Upper lobe of left lung (tissue), 6 donors: Measurements from ENCODE around the gene FKBP6. TPM values are rescaled to one million over a fixed set of nuclear protein-coding genes. Genes with fewer than 3 reads are reported as not detected.
"Not testable (repeated sequence)": the region's sequence is repeated elsewhere in the genome, so short reads cannot be mapped to it uniquely, and the experiment has no call there.

Experiments
- ATAC-seq, 2 donors: fragments of 200-7000 bp; cut with Tn5 transposase; one replicate each; pipeline ENCODE4 v1.9.1; 2022; ENCODE audit warnings: mild to moderate bottlenecking in 2 of 2, moderate library complexity in 2 of 2; ENCODE audit not compliant: low FRiP score in 2 of 2
- DNase-seq, 2 donors: peaks; one replicate each; pipeline ENCODE4 v3.0.0-alpha.2; 2019 to 2020
- H3K27ac ChIP-seq, 4 donors: fragments of 200-600 bp; sonication (generic); one replicate each; pipeline ENCODE4 v1.5.1; 2016 to 2019
- H3K27me3 ChIP-seq, 4 donors: fragments of 200-600 bp; sonication (generic); one replicate each; pipeline ENCODE4 v1.5.1; 2017 to 2019
- H3K36me3 ChIP-seq, 4 donors: fragments of 200-600 bp; sonication (generic); one replicate each; pipeline ENCODE4 v1.5.1; 2016 to 2019
- H3K4me1 ChIP-seq, 4 donors: fragments of 200-600 bp; sonication (generic); one replicate each; pipeline ENCODE4 v1.5.1; 2018 to 2019
- H3K4me3 ChIP-seq, 4 donors: fragments of 200-600 bp; sonication (generic); one replicate each; pipeline ENCODE4 v1.5.1; 2017 to 2019; ENCODE audit warnings: mild to moderate bottlenecking in 2 of 4, moderate library complexity in 1 of 4
- H3K9me3 ChIP-seq, 4 donors: fragments of 200-600 bp; sonication (generic); one replicate each; pipeline ENCODE4 v1.5.1; 2018 to 2019
- EP300 ChIP-seq, 4 donors: sonication (generic); formaldehyde crosslinking; IDR thresholded peaks; one replicate each; pipeline ENCODE4 v1.5.1; 2017; ENCODE audit warnings: antibody characterized with exemption in 4 of 4, control low read depth in 2 of 4
- POLR2A ChIP-seq, 4 donors: fragments of 450-650 bp; IDR thresholded peaks; one replicate each; pipeline ENCODE4 v1.5.1; 2016 to 2017; ENCODE audit warnings: antibody characterized with exemption in 4 of 4, mild to moderate bottlenecking in 2 of 4
- POLR2AphosphoS5 ChIP-seq, 2 donors: sonication (generic); formaldehyde crosslinking; IDR thresholded peaks; one replicate each; pipeline ENCODE4 v1.5.1; 2017; ENCODE audit warnings: antibody characterized with exemption in 2 of 2
- WGBS, 2 donors: methylation state at CpG; one replicate each; pipeline ENCODE4 v1.1.5; 2017 to 2018; 5-methylcytosine and 5-hydroxymethylcytosine counted together
- total RNA-seq, 6 donors: library from RNA; depleted of rRNA in 4 of 6; stranded (reverse); fragments of >200 nt in 4 of 6; gene quantifications; one replicate each; pipeline versions ENCODE4 v1.1.0 to v1.2.1, GENCODE V29; 2016 to 2021
- TF ChIP-seq, protein P1 (sequence below), 6 experiments: fragments of 450-650 bp in 4 of 6; fragments of 200-600 bp in 2 of 6; sonication (generic) in 2 of 6; IDR thresholded peaks; one replicate each; pipeline ENCODE4 v1.5.1; 2016 to 2019; ENCODE audit warnings: antibody characterized with exemption in 6 of 6
- donor health status: DM: no; HTN: no; CAD: no; lungs with moderate emphysema.
- donor health status: DM: no; HTN: yes; CAD: no; lungs with severe emphysema.

FKBP6 gene
- total RNA-seq, 6 donors from 2014 or later = 0.30 TPM; not detected in 5

DNA sequence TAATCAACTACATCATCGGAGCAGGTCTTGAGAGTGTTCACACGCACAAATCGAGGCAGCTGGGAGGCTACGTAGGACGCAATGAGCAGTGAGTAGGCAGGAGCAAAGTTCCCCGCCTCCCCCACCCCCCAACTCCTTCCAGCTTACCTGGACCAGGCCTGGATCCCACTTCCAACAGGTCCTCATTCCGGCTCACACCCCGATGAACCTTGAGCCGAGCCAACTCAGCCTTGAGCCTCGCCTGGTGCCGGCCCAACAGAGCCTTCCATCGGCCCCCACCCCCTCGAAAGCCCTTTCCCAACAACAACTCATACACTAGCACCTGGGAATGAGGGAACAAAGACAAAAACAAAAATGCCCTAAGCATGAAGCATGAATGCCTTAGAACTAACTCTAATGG, 20.5 kb upstream of the FKBP6 start:
- ATAC-seq (no peak), DNase-seq (no peak)
- Histone ChIP-seq H3K4me3 (peak overlapping the region in 1 of 4 donors; percentile 98), H3K27me3 (no peaks in the 10 kb centered on the region), H3K27ac (no peak overlapping the region), H3K36me3 (peaks cover 4 to 39% (median 33%) of the 10 kb centered on the region in 4 donors), H3K4me1 (peaks cover 8 to 24% (median 14%) of the 10 kb centered on the region in 4 donors), H3K9me3 (no peaks in the 10 kb centered on the region)
- 94% methylated on average over 13 of the region's 13 CpGs for WGBS, 2 donors
- TF ChIP-seq, protein P1, sequence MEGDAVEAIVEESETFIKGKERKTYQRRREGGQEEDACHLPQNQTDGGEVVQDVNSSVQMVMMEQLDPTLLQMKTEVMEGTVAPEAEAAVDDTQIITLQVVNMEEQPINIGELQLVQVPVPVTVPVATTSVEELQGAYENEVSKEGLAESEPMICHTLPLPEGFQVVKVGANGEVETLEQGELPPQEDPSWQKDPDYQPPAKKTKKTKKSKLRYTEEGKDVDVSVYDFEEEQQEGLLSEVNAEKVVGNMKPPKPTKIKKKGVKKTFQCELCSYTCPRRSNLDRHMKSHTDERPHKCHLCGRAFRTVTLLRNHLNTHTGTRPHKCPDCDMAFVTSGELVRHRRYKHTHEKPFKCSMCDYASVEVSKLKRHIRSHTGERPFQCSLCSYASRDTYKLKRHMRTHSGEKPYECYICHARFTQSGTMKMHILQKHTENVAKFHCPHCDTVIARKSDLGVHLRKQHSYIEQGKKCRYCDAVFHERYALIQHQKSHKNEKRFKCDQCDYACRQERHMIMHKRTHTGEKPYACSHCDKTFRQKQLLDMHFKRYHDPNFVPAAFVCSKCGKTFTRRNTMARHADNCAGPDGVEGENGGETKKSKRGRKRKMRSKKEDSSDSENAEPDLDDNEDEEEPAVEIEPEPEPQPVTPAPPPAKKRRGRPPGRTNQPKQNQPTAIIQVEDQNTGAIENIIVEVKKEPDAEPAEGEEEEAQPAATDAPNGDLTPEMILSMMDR (IDR thresholded peaks at IDR 0.05) = no peak
- TF ChIP-seq EP300 (IDR thresholded peaks at IDR 0.05) = no peak

DNA sequence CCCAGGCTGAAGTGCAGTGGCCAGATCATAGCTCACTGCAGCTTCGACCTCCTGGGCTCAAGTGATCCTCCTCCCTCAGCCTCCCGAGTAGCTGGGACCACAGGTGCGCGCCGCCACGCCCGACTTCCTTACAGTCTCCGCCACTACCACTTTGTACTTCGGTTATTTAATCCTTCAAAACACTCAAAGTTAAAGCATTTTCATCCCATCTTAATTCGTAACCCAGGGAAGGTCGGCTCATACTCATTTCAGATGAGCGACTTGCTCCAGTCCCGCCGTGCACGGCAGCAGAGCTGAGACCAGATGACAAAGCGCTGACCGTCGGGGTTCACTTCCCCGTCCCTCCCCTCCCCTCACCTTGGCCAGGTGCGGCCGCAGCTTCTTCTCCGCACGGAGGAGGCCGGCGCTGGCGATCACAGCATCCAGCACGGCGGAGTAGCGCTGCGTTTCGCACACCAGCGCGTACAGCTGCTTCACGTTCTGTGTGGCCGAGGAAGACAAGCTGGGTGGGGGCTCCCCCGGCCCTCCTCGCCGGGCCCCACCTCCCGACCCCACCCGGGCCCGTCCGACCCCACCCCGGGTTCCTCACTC, 19.8 kb upstream of the FKBP6 start:
- WGBS, 2 donors = 15 to 26% methylated on average over 25 to 37 of the region's 43 CpGs

DNA sequence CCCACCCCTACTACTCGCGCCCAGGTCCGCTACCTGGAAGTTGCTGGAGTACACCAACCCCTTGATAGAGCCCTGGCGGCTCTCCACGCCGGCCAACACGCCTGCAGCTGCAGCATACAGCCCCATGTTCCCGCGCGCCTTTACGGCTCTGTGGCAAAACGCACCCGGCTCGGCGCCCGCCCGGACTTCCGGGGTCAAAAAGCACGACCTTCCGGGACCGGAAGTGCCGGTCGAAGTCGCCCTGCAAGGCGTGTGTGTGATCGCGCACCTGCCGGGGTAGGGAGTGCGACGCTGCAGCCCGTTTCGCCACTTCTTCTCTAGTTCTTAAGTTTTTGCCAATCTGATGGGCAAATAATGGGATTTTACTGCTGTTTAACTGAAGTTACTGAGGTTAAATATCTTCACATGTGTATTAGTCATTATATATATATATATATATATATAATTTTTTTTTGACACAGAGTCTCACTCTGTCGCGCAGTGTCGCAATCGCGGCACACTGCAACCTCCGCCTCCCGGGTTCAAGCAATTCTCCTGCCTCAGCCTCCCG, 19.2 kb upstream of the FKBP6 start, which contains the start of gene NSUN5:
Gene NSUN5 (minus strand): TSS at position 162 of the 550 bp plus-strand sequence. CDS start 36 bp downstream, at position 126.
- ATAC-seq (peak; percentile 93 to 96), DNase-seq (peak; percentile 93 to 97)
- TF ChIP-seq EP300 (IDR thresholded peaks at IDR 0.05) (peak in 1 of 4 donors; percentile 8), POLR2AphosphoS5 (IDR thresholded peaks at IDR 0.05) (peak; percentile 82), POLR2A (IDR thresholded peaks at IDR 0.05) (peak in 1 of 4 donors; percentile 78)
- TF ChIP-seq, protein P1 (IDR thresholded peaks at IDR 0.05) = no peak
- Histone ChIP-seq H3K27ac (peak within 1 kb of the TSS; percentile 60 to 86 (median 81)), H3K4me3 (peak within 1 kb of the TSS; percentile 69 to 98 (median 84)), H3K4me1 (peaks cover 8 to 24% (median 14%) of the 10 kb centered on the region in 4 donors), H3K9me3 (no peaks in the 10 kb centered on the region), H3K36me3 (peaks cover 2 to 29% (median 23%) of the 10 kb centered on the region in 4 donors), H3K27me3 (no peaks in the 10 kb centered on the region)
- WGBS, 2 donors = 19 to 35% methylated on average over 18 to 35 of the region's 40 CpGs

More for the DNA sequence above, 19.8 kb upstream of the FKBP6 start:
- Histone ChIP-seq H3K9me3 (no peaks in the 10 kb centered on the region), H3K4me1 (peaks cover 8 to 24% (median 14%) of the 10 kb centered on the region in 4 donors), H3K27me3 (no peaks in the 10 kb centered on the region), H3K4me3 (peak overlapping the region; percentile 69 to 98 (median 84)), H3K36me3 (peaks cover 4 to 35% (median 29%) of the 10 kb centered on the region in 4 donors), H3K27ac (peak overlapping the region; percentile 60 to 86 (median 81))
- peak; percentile 52 to 53 for ATAC-seq
- no peak for TF ChIP-seq POLR2A (IDR thresholded peaks at IDR 0.05)
- TF ChIP-seq POLR2AphosphoS5 (IDR thresholded peaks at IDR 0.05) = no peak
- TF ChIP-seq EP300 (IDR thresholded peaks at IDR 0.05) = no peak
- peak in 1 of 2 donors; percentile 80 for DNase-seq

DNA sequence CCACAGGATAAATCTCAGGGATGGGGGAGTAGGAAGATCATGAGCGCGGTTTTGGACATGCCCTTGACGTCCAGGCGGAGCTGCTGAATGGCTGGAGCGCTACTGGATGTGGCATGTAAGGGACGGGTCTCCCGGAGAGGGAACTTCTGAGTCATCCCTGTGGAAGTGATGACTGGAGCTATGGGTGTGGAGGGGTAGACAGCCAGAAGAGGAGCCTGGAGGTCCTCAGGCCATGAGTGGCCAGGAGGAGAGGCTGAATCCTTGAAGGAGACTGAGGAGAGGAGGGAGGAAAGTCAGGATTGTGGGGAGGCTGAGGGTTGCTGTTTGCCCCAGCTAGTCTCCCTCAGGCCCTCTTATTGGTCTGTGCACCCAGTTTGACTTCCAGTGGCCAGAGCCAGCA, 16.5 kb upstream of the FKBP6 start:
- H3K36me3 ChIP-seq, ATAC-seq, H3K4me3 ChIP-seq, H3K9me3 ChIP-seq, H3K27me3 ChIP-seq, DNase-seq, H3K27ac ChIP-seq: not testable (repeated sequence)
- 93 to 95% methylated on average over 5 to 7 of the region's 7 CpGs for WGBS, 2 donors
- peaks cover 8 to 24% (median 14%) of the 10 kb centered on the region in 4 donors for H3K4me1 ChIP-seq

DNA sequence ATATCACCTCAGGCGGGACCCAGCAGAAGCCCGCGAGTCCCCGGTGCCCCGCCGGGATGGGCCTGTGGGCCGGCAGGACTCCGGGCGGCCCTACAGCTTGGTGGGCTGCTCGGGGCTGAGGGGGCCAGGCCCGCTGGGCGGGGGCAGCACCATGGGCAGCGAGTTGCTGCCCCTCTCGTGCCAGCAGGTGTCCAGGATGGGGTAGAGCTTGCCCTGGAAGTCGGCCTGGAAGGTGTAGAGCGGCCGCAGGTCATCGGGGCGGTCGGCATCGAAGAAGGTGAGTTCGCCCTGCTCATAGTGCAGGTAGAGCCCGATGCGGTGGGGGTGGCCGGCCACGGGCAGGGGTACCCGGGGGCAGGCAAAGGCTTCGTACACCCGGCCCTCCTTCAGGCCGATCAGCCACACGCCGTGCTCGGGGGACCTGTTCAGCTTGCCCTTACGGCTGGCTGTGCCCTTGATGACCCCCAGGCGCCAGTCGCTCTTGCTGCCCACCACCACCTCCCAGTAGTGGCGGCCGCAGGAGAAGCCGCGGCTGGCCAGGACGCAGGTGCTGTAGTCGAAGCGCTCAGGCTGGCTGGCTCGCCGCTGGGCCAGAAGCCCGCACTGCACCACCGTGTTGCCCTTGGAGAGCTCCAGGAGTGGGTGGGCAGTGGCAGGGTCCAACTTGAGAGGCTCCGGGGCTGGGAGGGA, 15.0 kb upstream of the FKBP6 start:
- Histone ChIP-seq H3K27ac (no peak overlapping the region), H3K4me1 (peaks cover 5 to 13% (median 10%) of the 10 kb centered on the region in 4 donors), H3K4me3 (no peak overlapping the region), H3K9me3 (no peaks in the 10 kb centered on the region), H3K36me3 (no peaks in the 10 kb centered on the region), H3K27me3 (no peaks in the 10 kb centered on the region)
- peak in 1 of 2 donors; percentile 76 for DNase-seq
- TF ChIP-seq, protein P1 (IDR thresholded peaks at IDR 0.05) = no peak
- TF ChIP-seq POLR2AphosphoS5 (IDR thresholded peaks at IDR 0.05) (no peak), EP300 (IDR thresholded peaks at IDR 0.05) (no peak), POLR2A (IDR thresholded peaks at IDR 0.05) (no peak)
- 73 to 95% methylated on average over 3 to 27 of the region's 48 CpGs for WGBS, 2 donors
- ATAC-seq = no peak
